ENCODE results near the gene TPK1.

DNA sequence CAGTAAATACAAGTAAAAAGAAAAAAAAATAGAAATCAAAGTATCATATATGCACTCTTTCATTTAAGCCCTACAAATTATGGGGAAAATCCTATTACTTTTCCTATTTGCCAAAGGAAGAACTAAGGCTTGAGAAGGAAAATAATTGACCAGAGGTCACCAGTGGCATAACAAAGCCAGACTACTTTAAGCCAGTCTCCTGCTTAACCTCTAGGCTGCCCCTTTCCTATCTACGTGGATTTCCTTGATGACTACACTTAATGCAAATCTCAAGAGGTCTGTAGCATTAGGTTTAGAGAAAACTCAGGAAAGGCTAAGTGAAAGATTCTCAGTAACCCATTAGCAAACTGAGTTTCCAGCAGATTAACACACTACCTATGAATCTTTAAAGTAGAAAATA is 49.8 kb downstream of the TPK1 start:
- TF ChIP-seq GATA3 (IDR thresholded peaks at IDR 0.05; ENCODE audit: low read depth, low read length) (no peak), GATA2 (IDR thresholded peaks at IDR 0.05; ENCODE audit: low read depth, low read length) (no peak)
